Measurements from ENCODE around the gene TOR4A. TPM values are rescaled to one million over a fixed set of nuclear protein-coding genes. Genes with fewer than 3 reads are reported as not detected.

The TOR4A gene
- total RNA-seq, 2 donors from 2014 or later: 26.4 to 43.5 TPM

- Histone ChIP-seq H3K36me3 (peaks cover 51% of the 10 kb centered on the region), H3K4me3 (peak overlapping the region; percentile 37), H3K27me3 (replicated peaks; ENCODE audit: insufficient read depth) (no peaks in the 10 kb centered on the region), H3K9me3 (no peaks in the 10 kb centered on the region), H3K4me1 (ENCODE audit: control insufficient read depth in 1 of 2, low read depth in 2 of 2) (peaks cover 17 to 35% of the 10 kb centered on the region in 2 donors), H3K27ac (peak overlapping the region; percentile 76 to 83)
- peak; percentile 81 for ATAC-seq (ENCODE audit: insufficient number of reproducible peaks, low FRiP score, low read depth)
- TF ChIP-seq, protein P1, sequence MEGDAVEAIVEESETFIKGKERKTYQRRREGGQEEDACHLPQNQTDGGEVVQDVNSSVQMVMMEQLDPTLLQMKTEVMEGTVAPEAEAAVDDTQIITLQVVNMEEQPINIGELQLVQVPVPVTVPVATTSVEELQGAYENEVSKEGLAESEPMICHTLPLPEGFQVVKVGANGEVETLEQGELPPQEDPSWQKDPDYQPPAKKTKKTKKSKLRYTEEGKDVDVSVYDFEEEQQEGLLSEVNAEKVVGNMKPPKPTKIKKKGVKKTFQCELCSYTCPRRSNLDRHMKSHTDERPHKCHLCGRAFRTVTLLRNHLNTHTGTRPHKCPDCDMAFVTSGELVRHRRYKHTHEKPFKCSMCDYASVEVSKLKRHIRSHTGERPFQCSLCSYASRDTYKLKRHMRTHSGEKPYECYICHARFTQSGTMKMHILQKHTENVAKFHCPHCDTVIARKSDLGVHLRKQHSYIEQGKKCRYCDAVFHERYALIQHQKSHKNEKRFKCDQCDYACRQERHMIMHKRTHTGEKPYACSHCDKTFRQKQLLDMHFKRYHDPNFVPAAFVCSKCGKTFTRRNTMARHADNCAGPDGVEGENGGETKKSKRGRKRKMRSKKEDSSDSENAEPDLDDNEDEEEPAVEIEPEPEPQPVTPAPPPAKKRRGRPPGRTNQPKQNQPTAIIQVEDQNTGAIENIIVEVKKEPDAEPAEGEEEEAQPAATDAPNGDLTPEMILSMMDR (IDR thresholded peaks at IDR 0.05): no peak
- DNase-seq (ENCODE audit: low spot score): no peak
Observed at GRCh38 chr9:137269231-137269772, 8.2 kb upstream of the TOR4A start.

DNA sequence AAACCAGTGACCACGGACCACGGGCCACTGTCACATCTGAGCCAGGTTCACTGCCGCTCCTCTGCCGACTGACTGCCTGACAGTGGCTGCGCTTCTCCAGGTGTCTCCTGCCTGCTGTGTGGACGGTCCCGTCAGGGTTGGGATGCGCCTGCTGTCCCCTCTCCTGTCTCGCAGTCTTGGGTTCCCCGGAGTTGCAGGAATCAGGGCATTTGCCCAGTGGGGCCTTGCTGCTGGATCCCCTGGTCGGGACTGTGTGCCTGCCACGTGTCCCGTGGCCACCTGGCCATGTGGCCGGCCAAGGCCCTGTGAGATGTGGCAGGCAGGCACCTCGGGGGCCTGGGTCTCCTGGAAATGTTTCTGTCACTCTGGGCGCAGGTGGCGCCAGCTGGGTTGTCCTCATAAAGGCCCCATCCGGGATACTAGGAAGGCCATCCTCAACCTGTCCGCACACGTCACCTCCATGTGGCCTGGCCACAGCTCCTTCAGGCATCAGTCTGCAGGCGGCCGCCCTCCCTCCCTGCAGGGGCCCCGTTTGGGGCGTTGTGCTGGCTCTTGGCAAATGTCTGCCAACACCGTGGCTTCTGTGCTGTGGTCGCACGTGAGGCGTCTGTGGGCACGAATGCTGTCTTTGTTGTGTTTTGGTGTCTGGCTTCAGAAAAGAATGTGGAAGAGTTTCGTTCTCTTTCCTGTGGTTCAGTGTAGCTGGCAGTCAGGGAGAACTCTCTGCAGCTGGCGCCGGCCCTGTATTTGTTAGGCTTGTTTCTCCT, 6.4 kb upstream of the TOR4A start:
- Histone ChIP-seq H3K4me1 (ENCODE audit: control insufficient read depth in 1 of 2, low read depth in 2 of 2) (peaks cover 19 to 43% of the 10 kb centered on the region in 2 donors), H3K9me3 (no peaks in the 10 kb centered on the region), H3K27me3 (replicated peaks; ENCODE audit: insufficient read depth) (no peaks in the 10 kb centered on the region), H3K36me3 (peaks cover 36% of the 10 kb centered on the region), H3K27ac (peak overlapping the region in 1 of 2 donors; percentile 61), H3K4me3 (no peak overlapping the region)
- no peak for DNase-seq (ENCODE audit: low spot score)
- TF ChIP-seq, protein P1 (IDR thresholded peaks at IDR 0.05): no peak
- no peak for ATAC-seq (ENCODE audit: insufficient number of reproducible peaks, low FRiP score, low read depth)

- H3K4me1 ChIP-seq (ENCODE audit: control insufficient read depth in 1 of 2, low read depth in 2 of 2): peaks cover 24 to 48% of the 10 kb centered on the region in 2 donors
- peaks cover 30% of the 10 kb centered on the region for H3K36me3 ChIP-seq
- no peak for ATAC-seq (ENCODE audit: insufficient number of reproducible peaks, low FRiP score, low read depth)
- H3K27ac ChIP-seq: peak overlapping the region in 1 of 2 donors; percentile 61
- TF ChIP-seq, protein P1 (IDR thresholded peaks at IDR 0.05): no peak
- H3K9me3 ChIP-seq: no peaks in the 10 kb centered on the region
- no peak for DNase-seq (ENCODE audit: low spot score)
- no peaks in the 10 kb centered on the region for H3K27me3 ChIP-seq (replicated peaks; ENCODE audit: insufficient read depth)
- no peak overlapping the region for H3K4me3 ChIP-seq
Observed at GRCh38 chr9:137271696-137272076, 5.8 kb upstream of the TOR4A start.

DNA sequence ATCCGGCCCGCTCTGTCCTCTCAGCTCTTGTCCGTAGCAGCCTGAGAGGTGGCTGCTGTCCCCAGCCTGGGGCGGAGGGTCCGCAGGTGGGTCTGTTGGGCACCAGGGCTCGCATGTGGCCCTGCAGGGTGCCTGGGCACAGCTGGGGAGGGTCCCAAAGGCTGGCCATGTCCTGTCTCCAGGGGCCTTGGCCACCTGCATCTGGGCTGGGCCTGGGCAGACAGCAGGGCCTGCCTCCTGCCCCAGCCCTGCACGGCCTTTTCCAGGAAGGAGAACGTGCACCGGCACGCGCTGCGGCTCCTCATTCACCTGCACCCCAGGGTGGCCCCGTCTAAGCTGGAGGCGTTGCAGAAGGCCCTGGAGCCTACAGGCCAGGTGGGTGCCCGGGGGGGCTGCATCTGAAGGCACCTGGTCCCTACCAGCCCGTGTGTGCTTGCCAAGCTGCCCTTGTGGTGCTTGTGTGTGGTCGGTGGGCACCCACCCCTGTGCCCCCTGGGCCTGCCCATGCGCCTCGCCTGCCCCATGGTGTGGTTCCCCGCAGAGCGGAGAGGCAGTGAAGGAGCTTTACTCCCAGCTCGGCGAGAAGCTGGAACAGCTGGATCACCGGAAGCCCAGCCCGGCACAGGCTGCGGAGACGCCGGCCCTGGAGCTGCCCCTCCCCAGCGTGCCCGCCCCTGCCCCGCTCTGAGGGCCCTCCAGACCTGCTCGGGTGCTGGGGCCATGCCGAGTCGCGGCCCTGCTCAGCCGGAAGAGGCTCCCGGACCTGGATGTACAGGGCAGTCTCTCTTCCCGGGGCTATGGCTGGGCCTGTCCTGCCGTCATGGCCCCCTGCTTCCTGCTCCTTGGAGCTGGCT, 5.1 kb upstream of the TOR4A start:
- TF ChIP-seq, protein P1 (IDR thresholded peaks at IDR 0.05): no peak
- H3K4me3 ChIP-seq: no peak overlapping the region
- H3K4me1 ChIP-seq (ENCODE audit: control insufficient read depth in 1 of 2, low read depth in 2 of 2): peaks cover 31 to 56% of the 10 kb centered on the region in 2 donors
- no peaks in the 10 kb centered on the region for H3K9me3 ChIP-seq
- ATAC-seq (ENCODE audit: insufficient number of reproducible peaks, low FRiP score, low read depth): no peak
- peak overlapping the region in 1 of 2 donors; percentile 61 for H3K27ac ChIP-seq
- H3K36me3 ChIP-seq: peaks cover 23% of the 10 kb centered on the region
- H3K27me3 ChIP-seq (replicated peaks; ENCODE audit: insufficient read depth): no peaks in the 10 kb centered on the region
- DNase-seq (ENCODE audit: low spot score): no peak

GRCh38 chr9:137273095-137273490, 4.4 kb upstream of the TOR4A start:
- DNase-seq (ENCODE audit: low spot score): no peak
- Histone ChIP-seq H3K9me3 (no peaks in the 10 kb centered on the region), H3K36me3 (peaks cover 23% of the 10 kb centered on the region), H3K27me3 (replicated peaks; ENCODE audit: insufficient read depth) (no peaks in the 10 kb centered on the region), H3K4me3 (no peak overlapping the region), H3K27ac (no peak overlapping the region), H3K4me1 (ENCODE audit: control insufficient read depth in 1 of 2, low read depth in 2 of 2) (peaks cover 31 to 57% of the 10 kb centered on the region in 2 donors)
- TF ChIP-seq, protein P1 (IDR thresholded peaks at IDR 0.05): no peak
- no peak for ATAC-seq (ENCODE audit: insufficient number of reproducible peaks, low FRiP score, low read depth)
